Peyer's patch (tissue), 4 donors: ENCODE results near the gene CDC42BPA.

Experiments used
- POLR2A ChIP-seq, 2 donors: fragments of 450-650 bp; IDR thresholded peaks; one replicate each; pipeline ENCODE4 v1.5.1; 2017; ENCODE audit warnings: antibody characterized with exemption in 2 of 2, mild to moderate bottlenecking in 2 of 2, moderate library complexity in 2 of 2
- TF ChIP-seq, protein P1 (sequence below), 6 experiments: fragments of 450-650 bp in 4 of 6; fragments of 200-600 bp in 2 of 6; sonication (generic) in 1 of 6; IDR thresholded peaks; one replicate each; pipeline ENCODE4 v1.5.1; 2017 to 2019; ENCODE audit warnings: antibody characterized with exemption in 6 of 6, mild to moderate bottlenecking in 3 of 6, moderate library complexity in 1 of 6

DNA sequence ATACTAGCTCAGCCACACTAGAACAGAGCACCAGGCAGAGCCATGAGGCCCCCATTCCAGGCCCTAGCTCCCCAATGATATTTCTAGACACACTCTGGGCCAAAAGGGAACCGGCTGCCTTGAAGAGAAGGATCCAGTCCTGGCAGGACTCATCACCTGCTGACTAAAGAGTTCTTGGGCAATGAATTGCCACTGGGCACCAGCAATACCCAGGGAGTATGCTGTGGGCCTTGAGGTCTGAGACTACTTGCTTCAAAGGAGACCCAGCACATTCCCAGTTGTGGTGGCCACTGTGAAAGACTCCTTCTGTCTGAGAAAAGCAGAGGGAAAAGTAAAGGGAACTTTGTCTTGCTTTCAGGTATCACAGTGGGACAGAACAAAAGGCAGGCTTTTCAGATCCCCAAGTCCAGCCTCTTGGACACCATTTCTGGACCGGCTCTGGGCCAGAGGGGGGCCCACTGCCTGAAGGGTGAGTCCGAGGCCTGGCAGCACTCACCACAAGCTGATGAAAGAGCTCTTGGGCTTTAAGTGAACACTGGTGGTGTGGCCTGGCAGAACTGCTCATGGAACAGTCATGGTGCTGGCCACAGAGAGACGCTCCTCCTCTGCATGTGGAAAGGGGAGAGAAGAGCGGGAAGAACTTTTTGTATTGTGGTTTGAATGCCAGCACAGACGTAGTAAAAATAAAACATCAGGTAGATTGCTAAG lies 72.5 kb downstream of the CDC42BPA start:
- TF ChIP-seq POLR2A (IDR thresholded peaks at IDR 0.05), result no peak
- TF ChIP-seq, protein P1, sequence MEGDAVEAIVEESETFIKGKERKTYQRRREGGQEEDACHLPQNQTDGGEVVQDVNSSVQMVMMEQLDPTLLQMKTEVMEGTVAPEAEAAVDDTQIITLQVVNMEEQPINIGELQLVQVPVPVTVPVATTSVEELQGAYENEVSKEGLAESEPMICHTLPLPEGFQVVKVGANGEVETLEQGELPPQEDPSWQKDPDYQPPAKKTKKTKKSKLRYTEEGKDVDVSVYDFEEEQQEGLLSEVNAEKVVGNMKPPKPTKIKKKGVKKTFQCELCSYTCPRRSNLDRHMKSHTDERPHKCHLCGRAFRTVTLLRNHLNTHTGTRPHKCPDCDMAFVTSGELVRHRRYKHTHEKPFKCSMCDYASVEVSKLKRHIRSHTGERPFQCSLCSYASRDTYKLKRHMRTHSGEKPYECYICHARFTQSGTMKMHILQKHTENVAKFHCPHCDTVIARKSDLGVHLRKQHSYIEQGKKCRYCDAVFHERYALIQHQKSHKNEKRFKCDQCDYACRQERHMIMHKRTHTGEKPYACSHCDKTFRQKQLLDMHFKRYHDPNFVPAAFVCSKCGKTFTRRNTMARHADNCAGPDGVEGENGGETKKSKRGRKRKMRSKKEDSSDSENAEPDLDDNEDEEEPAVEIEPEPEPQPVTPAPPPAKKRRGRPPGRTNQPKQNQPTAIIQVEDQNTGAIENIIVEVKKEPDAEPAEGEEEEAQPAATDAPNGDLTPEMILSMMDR (IDR thresholded peaks at IDR 0.05), result no peak
